Right cardiac atrium (tissue), 5 donors: ENCODE measurements around the gene PANX2. TPM values are rescaled to one million over a fixed set of nuclear protein-coding genes. Genes with fewer than 3 reads are reported as not detected.
A peak's percentile ranks its signal among the peaks of the same experiment; 100 is the strongest.

Experiments
- ATAC-seq, 2 donors: fragments of 200-7000 bp; cut with Tn5 transposase; one replicate each; pipeline versions ENCODE4 v1.8.0 to v1.9.1; 2020; ENCODE audit warnings: moderate library complexity in 2 of 2, mild to moderate bottlenecking in 1 of 2
- DNase-seq, 3 donors: peaks; one replicate each; pipeline ENCODE4 v3.0.0-alpha.2; 2020
- H3K27ac ChIP-seq: one replicate; pipeline ENCODE4 v1.5.1; 2013; ENCODE audit warnings: mild to moderate bottlenecking, low read length, control low read depth, moderate library complexity
- H3K27me3 ChIP-seq: one replicate; pipeline ENCODE4 v1.6.1; 2013; ENCODE audit not compliant: control insufficient read depth, insufficient read depth
- H3K4me1 ChIP-seq: one replicate; pipeline ENCODE4 v1.6.1; 2013; ENCODE audit warnings: low read length; ENCODE audit not compliant: control insufficient read depth, insufficient read depth
- H3K4me3 ChIP-seq: one replicate; pipeline ENCODE4 v1.5.1; 2013; ENCODE audit warnings: low read length, control low read depth
- H3K9me3 ChIP-seq: one replicate; pipeline ENCODE4 v1.6.1; 2013; ENCODE audit warnings: low read length; ENCODE audit not compliant: control insufficient read depth
- WGBS: extraction: QIAGEN DNeasy Blood & Tissue Kit; methylation state at CpG from one replicate; pipeline ENCODE4 v1.1.7; 2013; 5-methylcytosine and 5-hydroxymethylcytosine counted together
- intact Hi-C, 4 donors: fragments of 100-400 bp; cut with DNase I; formaldehyde crosslinking; loops; one replicate each; pipeline versions ENCODE4 v1.11.0 to v1.14.0; 2022 to 2023
- polyA plus RNA-seq: library from polyadenylated mRNA; stranded (reverse); fragments of 200-250 nt; gene quantifications from one replicate; pipeline ENCODE4 v1.2.3, GENCODE V29; 2013
- total RNA-seq, 4 donors: library from RNA; stranded (reverse); fragmentation: NEBNext Ultra II Directional; extraction: Animal tissue kit (Norgen Biotek cat#: 25700); gene quantifications; one replicate each; pipeline ENCODE4 v1.2.1, GENCODE V29; 2021
- donor health status: healthy with polysubstance abuse.
- donor health status: DM: no; HTN: yes; CAD: no.
- donor health status: DM: no; HTN: no; CAD: no.
- donor health status: DM: no; HTN: yes; CAD: no; lungs with severe emphysema.
- donor health status: DM: yes; HTN: yes; CAD: no.

Gene PANX2
- total and polyA plus RNA-seq, 5 donors = 0.43 to 2.1 (median 0.88) TPM

DNA sequence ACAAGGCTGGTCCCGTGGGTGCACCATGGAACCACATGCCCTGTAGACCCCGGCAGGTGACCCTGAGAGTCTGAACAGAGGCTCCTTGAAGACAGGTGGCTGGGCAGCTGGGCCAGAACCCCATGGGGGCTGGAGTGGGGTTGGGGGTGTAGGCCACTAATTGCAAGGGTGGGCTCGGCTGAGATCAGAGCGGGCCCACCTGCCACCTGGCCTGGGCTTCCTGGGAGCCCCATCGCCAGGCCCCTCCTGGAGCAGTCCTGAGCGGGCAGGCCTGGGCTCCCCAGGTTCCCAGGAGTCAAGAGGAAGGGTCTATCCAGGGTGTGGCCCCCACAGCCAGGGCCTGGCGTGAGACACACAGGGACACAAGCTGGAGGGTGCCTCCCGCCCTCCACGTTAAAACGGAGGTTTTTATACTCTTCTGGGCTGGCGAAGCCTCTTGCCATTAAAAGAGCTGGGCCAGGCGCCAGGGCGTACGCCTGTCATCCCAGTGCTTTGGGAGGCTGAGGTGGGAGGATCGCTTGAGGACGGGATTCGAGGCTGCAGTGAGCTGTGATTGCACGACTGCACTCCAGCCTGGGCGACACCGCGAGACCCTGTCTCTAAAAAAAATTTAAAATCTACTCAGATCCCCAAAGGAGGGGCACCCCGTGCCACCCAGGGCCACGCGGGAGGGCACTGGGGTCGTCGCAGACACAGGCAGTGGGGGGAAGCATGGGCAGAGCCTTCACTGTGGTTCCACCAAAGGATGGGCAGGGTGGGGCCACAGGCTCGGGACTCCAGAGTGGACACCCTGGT lies 10.4 kb downstream of the PANX2 start:
- H3K27me3 ChIP-seq = no peaks in the 10 kb centered on the region
- intact Hi-C loops = no loop called here

GRCh38 chr22:50182176-50183081 lies 11.9 kb downstream of the PANX2 start:
- WGBS = 79% methylated on average over 31 of the region's 31 CpGs
- intact Hi-C loops = no loop called here
- Histone ChIP-seq H3K4me3 (no peak overlapping the region), H3K27me3 (no peaks in the 10 kb centered on the region), H3K27ac (no peak overlapping the region), H3K4me1 (peaks cover 2% of the 10 kb centered on the region), H3K9me3 (no peaks in the 10 kb centered on the region)
- no peak for ATAC-seq
- DNase-seq = peak; percentile 25 to 65 (median 57)

More for the DNA sequence above, 10.4 kb downstream of the PANX2 start:
- WGBS = 92% methylated on average over 27 of the region's 27 CpGs
- H3K27ac ChIP-seq = no peak overlapping the region
- H3K4me1 ChIP-seq = peaks cover 2% of the 10 kb centered on the region
- H3K4me3 ChIP-seq = no peak overlapping the region
- no peaks in the 10 kb centered on the region for H3K9me3 ChIP-seq
- DNase-seq = peak in 2 of 3 donors; percentile 48 to 57
- no peak for ATAC-seq

GRCh38 chr22:50183141-50183971 lies 12.8 kb downstream of the PANX2 start:
- WGBS = 87% methylated on average over 19 of the region's 19 CpGs
- H3K4me1 ChIP-seq = peaks cover 2% of the 10 kb centered on the region
- peak; percentile 13 to 63 (median 58) for DNase-seq
- intact Hi-C loops = no loop called here
- no peak overlapping the region for H3K27ac ChIP-seq
- no peak for ATAC-seq
- H3K9me3 ChIP-seq = no peaks in the 10 kb centered on the region
- no peaks in the 10 kb centered on the region for H3K27me3 ChIP-seq
- H3K4me3 ChIP-seq = no peak overlapping the region

GRCh38 chr22:50184004-50184901 lies 13.7 kb downstream of the PANX2 start:
- Histone ChIP-seq H3K27ac (no peak overlapping the region), H3K4me1 (peaks cover 2% of the 10 kb centered on the region), H3K4me3 (peak overlapping the region; percentile 40), H3K27me3 (no peaks in the 10 kb centered on the region), H3K9me3 (no peaks in the 10 kb centered on the region)
- ATAC-seq (peak; percentile 37 to 43), DNase-seq (peak; percentile 84 to 94 (median 92))
- intact Hi-C loops = no loop called here
- WGBS = 39% methylated on average over 32 of the region's 32 CpGs

DNA sequence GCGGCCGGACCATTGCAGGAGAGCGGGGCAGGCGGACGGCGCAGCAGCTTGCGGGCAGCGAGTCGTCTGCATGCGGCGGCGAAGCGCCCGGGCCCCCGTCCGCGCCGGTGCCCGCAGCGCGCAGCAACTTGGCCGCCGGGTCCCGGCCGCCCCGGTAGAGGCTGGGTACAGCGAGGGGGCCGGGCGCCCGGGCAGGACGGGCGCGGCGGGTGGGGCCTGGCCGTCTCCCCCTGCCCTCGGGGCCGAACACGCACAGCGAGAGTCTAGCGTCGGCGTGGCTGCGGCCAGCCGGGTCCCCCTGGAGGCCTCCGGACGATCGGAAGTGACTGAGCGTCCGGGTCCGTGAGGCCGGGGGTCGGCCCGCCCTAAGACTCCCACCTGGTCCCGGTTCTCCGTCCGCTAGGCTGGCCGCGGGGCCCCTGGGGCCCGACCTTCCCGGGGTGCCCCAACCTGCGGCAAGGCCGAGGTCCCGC lies 14.4 kb downstream of the PANX2 start:
- Histone ChIP-seq H3K27me3 (no peaks in the 10 kb centered on the region), H3K27ac (no peak overlapping the region), H3K4me3 (peak overlapping the region; percentile 40), H3K4me1 (peaks cover 2% of the 10 kb centered on the region), H3K9me3 (no peaks in the 10 kb centered on the region)
- peak; percentile 37 to 75 (median 72) for DNase-seq
- WGBS = 18% methylated on average over 63 of the region's 63 CpGs
- ATAC-seq = peak in 1 of 2 donors; percentile 1
- intact Hi-C loops = no loop called here

GRCh38 chr22:50185375-50186087 lies 15.0 kb downstream of the PANX2 start, which contains the start of gene TRABD:
TSS of gene TRABD (plus strand) at chr22:50185913. CDS start at chr22:50193061, 7,148 bp downstream.
- Histone ChIP-seq H3K27ac (peak within 1 kb of the TSS; percentile 4), H3K4me1 (peaks cover 2% of the 10 kb centered on the region), H3K4me3 (peak within 1 kb of the TSS; percentile 78), H3K27me3 (no peaks in the 10 kb centered on the region), H3K9me3 (no peaks in the 10 kb centered on the region)
- 2% methylated on average over 88 of the region's 90 CpGs for WGBS
- DNase-seq (peak; percentile 92 to 96 (median 96)), ATAC-seq (peak; percentile 82 to 87)
- intact Hi-C loops = no loop called here

GRCh38 chr22:50186181-50186714 lies 15.7 kb downstream of the PANX2 start:
- H3K27me3 ChIP-seq = no peaks in the 10 kb centered on the region
- intact Hi-C loops = no loop called here
- ATAC-seq = no peak
- peak overlapping the region; percentile 4 for H3K27ac ChIP-seq
- peak overlapping the region; percentile 78 for H3K4me3 ChIP-seq
- no peaks in the 10 kb centered on the region for H3K9me3 ChIP-seq
- 2% methylated on average over 47 of the region's 47 CpGs for WGBS
- DNase-seq = peak; percentile 29 to 80 (median 71)
- peaks cover 2% of the 10 kb centered on the region for H3K4me1 ChIP-seq

DNA sequence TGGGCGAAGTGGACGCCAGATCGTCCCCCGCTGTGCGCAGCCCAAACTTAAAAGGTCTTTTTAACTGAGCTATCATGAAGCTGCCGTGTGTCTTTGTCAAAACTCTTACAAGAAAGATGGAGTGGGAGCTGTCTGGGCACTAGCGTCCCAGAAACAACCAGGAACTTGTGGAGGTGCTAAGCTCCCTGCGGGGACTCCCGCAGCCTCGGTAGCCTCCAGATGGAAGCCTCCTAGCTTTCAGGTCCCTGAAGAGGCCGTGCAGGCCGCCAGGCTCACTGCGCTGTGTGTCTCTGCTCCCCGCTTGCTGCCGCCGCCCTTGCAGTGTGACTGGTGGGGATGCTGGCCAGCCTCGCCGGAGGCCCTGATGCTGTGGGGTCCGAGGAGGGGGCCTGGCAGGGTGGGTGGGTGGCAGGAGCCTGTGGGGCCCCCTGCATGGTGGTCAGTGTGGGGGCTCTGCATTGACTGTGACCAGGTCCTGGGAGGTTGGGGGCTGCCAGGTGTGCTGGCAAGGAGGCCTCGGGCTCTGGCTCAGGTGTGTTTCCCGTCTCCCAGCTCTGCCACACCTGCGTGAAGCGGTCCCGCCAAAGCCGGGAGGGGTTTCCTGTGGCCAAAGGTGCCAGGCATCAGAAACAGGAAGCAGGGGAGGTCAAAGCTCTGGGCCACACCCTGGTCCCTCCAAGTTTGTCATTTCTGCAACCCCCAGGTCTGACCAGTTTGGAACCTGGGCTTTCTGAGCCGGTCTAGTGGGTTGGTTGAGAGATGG lies 16.4 kb downstream of the PANX2 start:
- peak; percentile 29 to 68 (median 55) for DNase-seq
- ATAC-seq = no peak
- no peaks in the 10 kb centered on the region for H3K9me3 ChIP-seq
- peak overlapping the region; percentile 78 for H3K4me3 ChIP-seq
- no peaks in the 10 kb centered on the region for H3K27me3 ChIP-seq
- WGBS = 52% methylated on average over 26 of the region's 26 CpGs
- H3K4me1 ChIP-seq = peaks cover 2% of the 10 kb centered on the region
- intact Hi-C loops = no loop called here
- no peak overlapping the region for H3K27ac ChIP-seq
